HG03108 (cell line): ENCODE data around the gene FMN2.

Experiments used
- ATAC-seq: cut with Tn5 transposase; IDR thresholded peaks from one replicate; pipeline ENCODE4 v1.9.1; 2021; ENCODE audit warnings: moderate library complexity; ENCODE audit not compliant: unreplicated experiment

FMN2 gene

GRCh38 chr1:240096974-240097373 is 5.3 kb downstream of the FMN2 start:
- ATAC-seq = no peak

GRCh38 chr1:240098534-240098933 is 6.9 kb downstream of the FMN2 start:
- no peak for ATAC-seq

- no peak for ATAC-seq
Measured at GRCh38 chr1:240099329-240099728, 7.6 kb downstream of the FMN2 start.

GRCh38 chr1:240099748-240100147 is 8.1 kb downstream of the FMN2 start:
- no peak for ATAC-seq

GRCh38 chr1:240100371-240100934 is 8.8 kb downstream of the FMN2 start:
- ATAC-seq = no peak

GRCh38 chr1:240101306-240101705 is 9.6 kb downstream of the FMN2 start:
- no peak for ATAC-seq

- ATAC-seq = no peak
Measured at GRCh38 chr1:240101737-240102136, 10.1 kb downstream of the FMN2 start.

GRCh38 chr1:240104672-240105071 is 13.0 kb downstream of the FMN2 start:
- ATAC-seq = no peak

- no peak for ATAC-seq
Measured at GRCh38 chr1:240107058-240107684, 15.5 kb downstream of the FMN2 start.

GRCh38 chr1:240109130-240109529 is 17.4 kb downstream of the FMN2 start:
- no peak for ATAC-seq

- no peak for ATAC-seq
Measured at GRCh38 chr1:240109920-240110636, 18.4 kb downstream of the FMN2 start.

GRCh38 chr1:240111558-240111957 is 19.9 kb downstream of the FMN2 start:
- ATAC-seq = no peak

- ATAC-seq = no peak
Measured at GRCh38 chr1:240114222-240114621, 22.5 kb downstream of the FMN2 start.

- ATAC-seq = no peak
Measured at GRCh38 chr1:240115831-240116230, 24.1 kb downstream of the FMN2 start.

- ATAC-seq = no peak
Measured at GRCh38 chr1:240116831-240117769, 25.4 kb downstream of the FMN2 start.

GRCh38 chr1:240117930-240118329 is 26.2 kb downstream of the FMN2 start:
- no peak for ATAC-seq

GRCh38 chr1:240122639-240123613 is 31.2 kb downstream of the FMN2 start:
- no peak for ATAC-seq

- ATAC-seq = no peak
Measured at GRCh38 chr1:240126821-240127220, 35.1 kb downstream of the FMN2 start.

GRCh38 chr1:240128366-240128765 is 36.7 kb downstream of the FMN2 start:
- ATAC-seq = no peak

- no peak for ATAC-seq
Measured at GRCh38 chr1:240134113-240134512, 42.4 kb downstream of the FMN2 start.
